Fibroblast of skin of back (primary cell): ENCODE measurements around the gene TRMT10A.
"Not testable (repeated sequence)": the region's sequence is repeated elsewhere in the genome, so short reads cannot be mapped to it uniquely, and the experiment has no call there.

ENCODE experiments used
- DNase-seq: peaks from one replicate; pipeline ENCODE4 v3.0.0-alpha.2; 2013

The TRMT10A gene

DNA sequence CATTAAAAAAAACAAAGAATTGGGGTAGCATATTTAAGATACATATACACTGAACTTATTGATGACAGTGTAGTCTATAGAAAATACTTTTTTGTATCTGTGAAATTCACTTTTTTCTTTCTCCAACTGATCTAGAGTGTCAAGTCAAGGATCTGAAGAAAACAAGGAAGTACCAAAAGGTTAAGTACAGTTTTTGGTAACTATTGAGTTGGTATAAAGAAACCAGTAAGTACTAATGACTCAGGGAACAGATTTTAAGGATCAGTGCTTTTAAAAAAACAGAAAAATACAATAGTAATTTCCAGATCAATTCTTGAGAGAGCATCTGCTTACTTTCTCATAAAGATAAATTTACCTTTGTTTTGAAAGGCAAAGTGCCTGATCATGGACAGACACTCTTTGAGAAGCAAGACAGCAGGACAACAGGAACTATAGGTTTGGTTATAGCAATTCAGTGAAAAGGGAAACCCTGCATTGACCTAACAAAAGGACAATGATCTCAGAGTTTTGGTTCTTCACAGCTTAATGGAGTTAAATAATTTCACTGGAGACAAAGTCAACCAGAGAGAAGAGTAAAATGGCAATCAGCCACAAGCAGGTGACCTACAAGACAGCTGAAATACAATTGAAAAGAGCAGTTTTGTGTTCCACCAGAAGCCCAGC, 23.4 kb downstream of the TRMT10A start:
- DNase-seq: no peak

GRCh38 chr4:99537674-99538073, 26.2 kb downstream of the TRMT10A start:
- DNase-seq: no peak

DNA sequence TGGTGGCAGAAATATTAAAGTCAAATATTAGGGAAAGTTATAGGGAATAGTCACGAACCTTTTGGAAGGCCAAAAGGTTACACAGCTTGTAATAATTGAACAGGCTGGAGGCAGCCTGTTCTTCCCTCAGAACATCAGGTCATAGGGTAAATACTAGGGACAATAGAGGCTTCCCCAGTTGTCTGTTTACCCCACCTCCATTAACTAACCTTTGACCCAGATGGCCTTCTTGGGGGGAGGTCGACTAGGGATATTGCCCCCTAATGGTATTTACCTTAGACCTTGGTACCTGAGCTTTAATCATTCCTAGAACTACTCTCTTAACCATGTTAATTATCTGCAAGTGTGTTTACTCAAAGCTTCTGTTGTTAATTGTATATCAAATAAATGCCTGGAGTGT, 27.0 kb downstream of the TRMT10A start:
- DNase-seq: no peak

- DNase-seq: peak; percentile 13
These were observed 27.6 kb downstream of the TRMT10A start for GRCh38 chr4:99536271-99536670.

DNA sequence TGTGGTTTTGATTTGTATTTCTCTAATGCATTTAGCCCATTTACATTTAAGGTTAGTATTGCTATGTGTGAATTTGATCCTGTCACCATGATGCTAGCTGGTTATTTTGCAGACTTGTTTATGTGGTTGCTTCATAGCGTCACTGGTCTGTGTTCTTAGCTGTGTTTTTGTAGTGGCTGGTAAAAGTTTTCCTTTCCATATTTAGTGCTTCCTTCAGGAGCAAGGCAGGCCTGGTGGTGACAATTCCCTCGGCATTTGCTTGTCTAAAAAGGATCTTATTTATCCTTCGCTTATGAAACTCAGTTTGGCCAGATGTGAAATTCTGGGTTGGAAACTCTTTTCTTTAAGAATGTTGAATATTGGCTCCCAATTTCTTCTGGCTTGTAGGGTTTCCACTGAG, 29.1 kb downstream of the TRMT10A start:
- DNase-seq: not testable (repeated sequence)

- DNase-seq: no peak
These were observed 33.9 kb downstream of the TRMT10A start for GRCh38 chr4:99529956-99530355.

- DNase-seq: no peak
These were observed 34.6 kb downstream of the TRMT10A start for GRCh38 chr4:99529228-99529627.

- no peak for DNase-seq
These were observed 45.1 kb downstream of the TRMT10A start for GRCh38 chr4:99518601-99519295.

DNA sequence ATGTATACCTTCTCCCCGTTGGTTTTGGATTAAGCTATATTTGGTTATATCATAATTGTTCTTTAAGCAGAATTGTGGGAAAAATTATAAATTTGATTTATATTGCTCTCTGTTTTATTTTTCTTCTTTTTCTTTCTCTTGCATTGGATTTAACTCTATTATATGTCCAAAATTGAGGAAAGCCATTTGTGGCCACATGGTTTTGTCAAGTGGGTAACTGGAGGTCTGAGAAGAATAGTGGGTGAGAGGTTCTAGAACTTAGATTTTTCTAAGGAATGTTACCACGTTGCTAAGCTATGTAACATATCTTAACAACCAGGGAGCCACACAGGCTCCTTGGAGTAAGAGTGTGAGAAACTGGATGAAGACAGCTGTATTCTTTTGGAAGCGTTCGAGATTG, 53.1 kb downstream of the TRMT10A start, which contains the start of gene C4orf17:
TSS of gene C4orf17 (plus strand) at position 301 of the 400 bp plus-strand sequence. CDS start 2,061 bp downstream, outside the sequence.
- no peak for DNase-seq

DNA sequence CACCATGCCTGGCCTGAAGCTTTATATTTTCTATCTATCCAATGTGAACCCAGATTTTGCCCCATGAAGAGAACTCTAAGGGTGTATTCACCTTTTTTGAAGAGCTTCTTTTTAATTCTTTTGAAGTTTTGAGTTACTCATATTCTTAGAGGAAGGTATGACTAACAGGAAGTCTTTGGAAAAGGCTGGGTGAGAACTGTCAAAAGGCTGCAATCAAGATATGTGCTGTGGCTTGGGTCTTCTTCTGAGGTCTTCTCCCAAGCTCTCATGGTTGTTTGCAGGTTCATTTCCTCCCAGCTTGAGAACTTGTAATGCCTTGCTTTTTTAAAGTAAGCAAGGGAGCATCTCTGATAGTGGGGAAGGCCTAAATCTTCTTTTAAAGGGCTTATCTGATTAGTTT, 56.1 kb downstream of the TRMT10A start:
- DNase-seq: no peak

DNA sequence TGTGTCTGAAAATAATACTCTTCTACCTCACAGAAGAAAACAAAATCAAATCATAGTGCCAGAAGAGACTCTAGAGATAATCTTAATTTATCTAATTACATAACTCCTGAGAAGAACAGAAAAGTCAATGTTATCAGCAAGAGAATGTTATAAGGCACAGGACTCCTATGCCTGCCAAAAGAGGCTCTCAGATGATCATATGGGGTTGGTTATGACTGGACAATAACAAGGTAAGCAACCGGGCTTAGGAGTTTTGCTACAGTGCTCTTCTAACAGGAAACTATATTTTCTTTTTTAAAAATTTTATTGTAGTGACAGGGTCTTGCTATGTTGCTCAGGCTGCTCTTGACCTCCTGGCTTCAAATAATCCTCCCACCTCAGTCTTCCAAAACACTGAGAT, 56.5 kb downstream of the TRMT10A start:
- DNase-seq: no peak

- peak; percentile 36 for DNase-seq
These were observed 57.1 kb downstream of the TRMT10A start for GRCh38 chr4:99506781-99507180.

DNA sequence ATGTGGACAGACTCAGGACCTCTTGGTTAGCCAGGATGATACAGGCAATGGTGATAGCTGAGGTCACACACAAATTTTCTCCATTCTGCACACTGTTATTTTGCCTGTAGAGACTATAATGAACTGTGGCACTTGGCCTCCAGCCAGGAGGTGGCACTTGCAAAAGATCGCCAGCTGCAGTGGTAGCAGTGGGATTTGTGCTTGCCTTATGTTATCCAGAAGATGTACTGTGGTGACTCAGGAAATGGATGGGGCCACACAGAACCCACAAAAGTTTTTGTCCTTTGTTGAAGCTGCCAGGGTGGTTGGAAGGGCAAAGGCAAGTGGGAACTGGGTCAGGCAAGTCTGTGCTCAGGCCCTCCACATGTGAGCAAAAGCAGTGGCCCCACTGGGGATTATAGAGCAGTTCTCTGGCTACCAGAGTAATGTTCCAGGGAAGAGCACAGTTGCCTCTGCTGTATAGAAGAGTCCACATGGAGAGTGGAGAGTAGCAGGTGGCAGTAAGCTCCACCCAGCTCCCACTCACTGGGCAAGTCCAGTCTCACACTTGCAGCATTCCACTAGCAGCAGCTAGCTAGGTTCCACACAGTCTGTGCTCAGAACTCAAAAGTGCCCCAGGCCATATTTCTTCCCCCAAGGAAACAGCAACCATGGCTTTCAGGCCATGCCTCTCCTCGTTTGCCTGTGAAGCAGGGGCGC, 58.9 kb downstream of the TRMT10A start:
- DNase-seq: no peak
